HG03039 (cell line): ENCODE results near the gene TNFRSF17.
"Not testable (repeated sequence)": the region's sequence is repeated elsewhere in the genome, so short reads cannot be mapped to it uniquely, and the experiment has no call there.

Experiments
- ATAC-seq: cut with Tn5 transposase; IDR thresholded peaks from one replicate; pipeline ENCODE4 v1.9.1; 2021; ENCODE audit warnings: mild to moderate bottlenecking, moderate library complexity; ENCODE audit not compliant: unreplicated experiment

Gene TNFRSF17

DNA sequence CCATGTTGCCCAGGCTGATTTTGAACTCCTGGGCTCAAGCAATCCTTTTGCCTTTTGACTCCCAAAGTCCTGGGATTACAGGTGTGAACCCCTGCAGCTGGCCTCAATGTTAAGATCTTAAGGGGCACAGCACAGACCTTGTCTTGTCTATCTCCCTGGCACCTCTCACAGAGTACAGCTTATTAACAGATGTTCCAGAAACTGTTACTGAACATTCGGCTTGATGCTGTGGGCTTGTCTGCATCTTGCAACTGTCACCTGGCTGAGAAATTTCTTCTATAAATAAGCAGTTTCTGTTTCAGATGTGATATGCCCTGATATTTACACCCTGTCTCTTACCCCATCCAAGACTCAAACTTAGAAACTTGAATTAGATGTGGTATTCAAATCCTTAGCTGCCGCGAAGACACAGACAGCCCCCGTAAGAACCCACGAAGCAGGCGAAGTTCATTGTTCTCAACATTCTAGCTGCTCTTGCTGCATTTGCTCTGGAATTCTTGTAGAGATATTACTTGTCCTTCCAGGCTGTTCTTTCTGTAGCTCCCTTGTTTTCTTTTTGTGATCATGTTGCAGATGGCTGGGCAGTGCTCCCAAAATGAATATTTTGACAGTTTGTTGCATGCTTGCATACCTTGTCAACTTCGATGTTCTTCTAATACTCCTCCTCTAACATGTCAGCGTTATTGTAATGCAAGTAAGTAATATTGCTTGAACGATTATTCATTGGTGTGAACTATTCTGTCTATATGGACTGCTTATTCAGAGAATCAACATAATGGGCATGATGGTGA is at the start of gene TNFRSF17:
Gene TNFRSF17, plus strand, starts transcription at position 450 of the 791 bp plus-strand sequence. Its CDS starts 115 bp downstream, at position 565.
- peak; percentile 70 for ATAC-seq

GRCh38 chr16:11915644-11916523 is 49.1 kb upstream of the TNFRSF17 start, which contains the start of gene GSPT1:
Gene GSPT1, minus strand, starts transcription at chr16:11915956. Its CDS starts 236 bp downstream, at chr16:11915720.
- ATAC-seq = peak; percentile 75

DNA sequence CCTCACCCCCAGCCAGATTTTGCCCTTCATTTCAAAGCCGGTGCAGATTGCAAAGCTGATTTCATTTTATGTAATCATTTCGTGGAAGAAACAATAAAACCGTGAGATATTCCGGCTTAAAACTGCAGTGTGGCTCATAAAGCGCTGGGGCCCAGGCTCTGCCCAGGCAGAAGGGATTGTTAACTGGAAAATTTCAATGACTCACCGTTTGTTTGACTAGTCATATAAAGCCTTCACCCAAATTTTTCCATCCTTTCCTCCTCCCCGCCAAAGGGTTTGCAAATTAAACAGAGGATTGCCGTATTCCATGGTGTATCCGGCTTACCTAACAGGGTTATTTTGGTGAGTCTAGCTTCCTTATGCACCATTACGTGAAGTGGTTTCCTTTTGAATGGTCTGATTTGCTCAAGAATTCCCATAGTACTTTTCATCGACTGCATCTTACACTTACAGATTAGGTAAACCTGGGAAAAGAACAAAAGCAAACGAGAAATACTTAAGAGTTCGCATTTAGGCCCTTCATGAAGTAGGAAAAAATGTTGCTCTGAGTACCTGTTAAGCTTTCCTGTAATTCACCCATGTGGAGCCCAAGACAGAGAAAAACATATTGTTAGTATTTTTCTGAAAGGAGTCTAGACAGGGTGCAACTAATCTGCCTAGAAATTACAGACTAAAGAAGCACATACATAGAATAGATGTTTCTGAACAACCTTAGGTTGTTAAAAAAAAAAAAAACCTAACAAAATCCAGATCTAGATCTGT is 48.3 kb upstream of the TNFRSF17 start:
- no peak for ATAC-seq

DNA sequence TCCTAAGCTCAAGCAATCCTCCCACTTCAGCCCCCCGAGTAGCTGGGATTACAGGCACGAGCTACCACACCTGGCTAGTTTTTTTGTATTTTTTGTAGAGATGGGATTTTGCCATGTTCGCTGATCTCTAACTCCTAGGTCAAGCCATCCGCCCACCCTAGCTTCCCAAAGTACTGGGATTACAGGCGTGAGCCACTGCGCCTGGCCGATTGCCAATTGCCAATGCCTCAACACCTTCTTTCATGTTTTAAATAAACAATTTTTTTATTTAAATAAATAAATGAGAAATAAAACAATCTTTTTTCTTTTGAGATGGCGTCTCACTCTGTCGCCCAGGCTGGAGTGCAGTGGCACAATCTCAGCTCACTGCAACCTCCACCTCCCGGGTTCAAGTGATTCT is 41.0 kb upstream of the TNFRSF17 start:
- ATAC-seq = not testable (repeated sequence)

- not testable (repeated sequence) for ATAC-seq
Observed at GRCh38 chr16:11927350-11927749, 37.7 kb upstream of the TNFRSF17 start.

DNA sequence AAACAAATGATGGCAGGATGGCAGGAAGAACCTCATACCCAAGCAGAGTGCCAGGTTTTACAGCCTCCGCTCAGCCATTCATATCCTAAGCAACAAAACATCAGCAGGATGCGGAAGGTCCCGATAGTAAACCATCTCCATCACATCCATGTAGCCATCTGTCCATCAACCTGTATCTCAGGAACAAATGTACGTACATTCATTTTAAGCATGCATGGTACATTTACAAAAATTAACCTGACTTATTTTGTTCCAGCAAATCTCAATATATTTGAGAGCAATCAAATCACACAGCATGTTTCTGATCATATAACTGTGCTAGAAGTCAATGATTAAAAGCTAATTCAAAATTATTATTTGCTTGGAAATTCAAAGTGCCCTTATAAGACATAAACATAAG is 23.1 kb upstream of the TNFRSF17 start, which contains the start of gene NPIPB2:
Gene NPIPB2, minus strand, starts transcription at position 101 of the 400 bp plus-strand sequence. Its CDS starts 0 bp downstream, at position 101.
- not testable (repeated sequence) for ATAC-seq

DNA sequence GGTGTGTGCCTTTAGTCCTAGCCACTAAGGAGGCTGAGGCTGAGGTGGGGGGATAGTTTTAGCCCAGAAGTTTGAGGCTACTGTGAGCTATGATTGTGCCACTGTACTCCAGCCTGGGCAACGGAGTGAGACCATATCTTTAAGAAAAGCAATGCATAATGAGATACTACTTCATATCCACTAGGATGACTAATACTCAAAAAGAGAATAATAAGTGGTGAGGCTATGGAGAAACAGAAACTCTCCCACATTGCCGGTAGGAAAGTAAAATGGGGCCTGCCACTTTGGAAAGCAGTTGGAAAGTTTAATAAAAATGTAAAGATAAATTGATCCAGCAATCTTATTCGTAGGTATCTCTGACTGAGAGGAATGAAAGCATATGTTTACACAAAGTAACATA is 18.6 kb upstream of the TNFRSF17 start:
- ATAC-seq = no peak

GRCh38 chr16:11948819-11949218 is 16.2 kb upstream of the TNFRSF17 start:
- ATAC-seq = no peak

- no peak for ATAC-seq
Observed at GRCh38 chr16:11949527-11949926, 15.5 kb upstream of the TNFRSF17 start.

- no peak for ATAC-seq
Observed at GRCh38 chr16:11950388-11950787, 14.6 kb upstream of the TNFRSF17 start.

DNA sequence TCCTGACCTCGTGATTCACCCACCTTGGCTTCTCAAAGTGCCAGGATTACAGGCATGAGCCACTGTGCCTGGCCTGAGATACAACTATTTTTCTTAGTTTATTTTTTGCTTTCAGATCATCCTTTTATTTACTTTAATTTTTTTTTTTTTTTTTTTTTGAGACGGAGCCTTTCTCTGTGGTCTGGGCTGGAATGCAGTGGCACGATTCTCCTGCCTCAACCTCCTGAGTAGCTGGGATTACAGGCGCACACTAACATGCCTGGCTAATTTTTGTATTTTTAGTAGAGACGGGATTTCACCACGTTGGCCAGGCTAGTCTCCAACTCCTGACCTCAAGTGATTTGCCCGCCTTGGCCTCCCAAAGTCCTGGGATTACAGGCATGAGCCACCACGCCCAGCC is 11.4 kb upstream of the TNFRSF17 start:
- ATAC-seq = not testable (repeated sequence)

DNA sequence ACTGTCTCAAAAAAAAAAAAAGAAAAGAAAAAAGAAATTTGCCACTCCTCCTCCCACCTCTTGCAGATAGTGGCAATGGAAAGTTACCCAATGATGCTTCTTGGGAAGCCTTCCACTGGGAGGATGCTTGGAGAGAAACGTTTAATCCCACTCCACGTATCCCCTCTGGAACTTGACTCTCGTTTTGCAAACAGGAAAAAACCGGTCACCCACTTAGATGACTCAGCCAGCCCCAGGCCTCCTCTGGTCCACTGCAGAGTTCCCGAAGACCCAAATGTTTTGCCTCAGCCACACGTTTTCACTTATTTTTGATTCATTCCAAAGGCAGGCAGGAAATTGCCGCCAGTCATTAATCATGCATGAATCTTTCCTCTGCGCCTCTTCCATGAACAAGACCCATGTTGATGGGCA is 9.3 kb upstream of the TNFRSF17 start:
- ATAC-seq = no peak

- no peak for ATAC-seq
Observed at GRCh38 chr16:11956558-11956957, 8.5 kb upstream of the TNFRSF17 start.

- no peak for ATAC-seq
Observed at GRCh38 chr16:11957591-11958395, 7.2 kb upstream of the TNFRSF17 start.

- not testable (repeated sequence) for ATAC-seq
Observed at GRCh38 chr16:11962457-11962856, 2.6 kb upstream of the TNFRSF17 start.

GRCh38 chr16:11962978-11963377 is 2.0 kb upstream of the TNFRSF17 start:
- not testable (repeated sequence) for ATAC-seq

GRCh38 chr16:11963706-11964105 is 1.3 kb upstream of the TNFRSF17 start:
- no peak for ATAC-seq

DNA sequence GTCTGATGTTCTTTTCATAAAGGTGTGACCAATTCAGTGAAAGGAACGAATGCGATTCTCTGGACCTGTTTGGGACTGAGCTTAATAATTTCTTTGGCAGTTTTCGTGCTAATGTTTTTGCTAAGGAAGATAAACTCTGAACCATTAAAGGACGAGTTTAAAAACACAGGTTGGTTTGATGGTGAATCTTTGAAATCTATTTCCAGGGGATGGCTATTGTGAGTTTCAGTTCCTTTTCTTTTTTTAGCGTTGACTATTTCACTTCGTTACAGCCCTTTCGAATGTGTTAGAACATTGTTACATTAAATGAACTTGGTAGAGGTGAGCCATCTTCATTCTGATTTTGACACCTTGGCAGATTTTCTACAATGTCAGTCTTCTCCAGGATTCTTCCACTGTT is 1.2 kb downstream of the TNFRSF17 start:
- ATAC-seq = no peak

GRCh38 chr16:11967195-11967911 is 2.3 kb downstream of the TNFRSF17 start:
- ATAC-seq = no peak
